ENCODE data around the gene IFIT3.
"Not testable (repeated sequence)": the region's sequence is repeated elsewhere in the genome, so short reads cannot be mapped to it uniquely, and the experiment has no call there.

The IFIT3 gene, protein sequence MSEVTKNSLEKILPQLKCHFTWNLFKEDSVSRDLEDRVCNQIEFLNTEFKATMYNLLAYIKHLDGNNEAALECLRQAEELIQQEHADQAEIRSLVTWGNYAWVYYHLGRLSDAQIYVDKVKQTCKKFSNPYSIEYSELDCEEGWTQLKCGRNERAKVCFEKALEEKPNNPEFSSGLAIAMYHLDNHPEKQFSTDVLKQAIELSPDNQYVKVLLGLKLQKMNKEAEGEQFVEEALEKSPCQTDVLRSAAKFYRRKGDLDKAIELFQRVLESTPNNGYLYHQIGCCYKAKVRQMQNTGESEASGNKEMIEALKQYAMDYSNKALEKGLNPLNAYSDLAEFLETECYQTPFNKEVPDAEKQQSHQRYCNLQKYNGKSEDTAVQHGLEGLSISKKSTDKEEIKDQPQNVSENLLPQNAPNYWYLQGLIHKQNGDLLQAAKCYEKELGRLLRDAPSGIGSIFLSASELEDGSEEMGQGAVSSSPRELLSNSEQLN

DNA sequence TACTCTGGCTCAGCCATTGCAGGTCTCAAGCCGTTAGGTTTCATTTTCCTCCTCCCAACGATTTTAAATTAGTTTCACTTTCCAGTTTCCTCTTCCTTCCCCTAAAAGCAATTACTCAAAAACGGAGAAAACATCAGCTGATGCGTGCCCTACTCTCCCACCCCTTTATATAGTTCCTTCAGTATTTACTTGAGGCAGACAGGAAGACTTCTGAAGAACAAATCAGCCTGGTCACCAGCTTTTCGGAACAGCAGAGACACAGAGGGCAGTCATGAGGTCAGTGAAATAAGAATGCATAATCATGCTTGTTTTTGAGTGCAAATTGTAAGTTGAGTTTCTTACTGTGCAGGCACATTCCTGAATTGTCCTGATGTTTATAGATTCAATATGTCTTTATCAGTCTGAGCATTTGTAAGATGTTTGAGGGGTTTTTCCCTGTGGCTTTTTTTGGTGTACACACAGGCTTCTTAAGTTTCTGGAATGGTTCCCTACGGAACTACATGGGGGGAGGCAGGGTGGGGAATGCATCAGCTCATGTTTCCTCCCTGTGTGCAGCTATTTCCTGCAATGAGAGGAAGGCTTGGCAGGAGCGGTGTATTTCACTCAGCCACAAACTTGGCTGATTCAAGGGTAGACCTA lies at the start of gene IFIT3:
Gene IFIT3, plus strand, starts transcription at position 195 of the 639 bp plus-strand sequence. Its CDS starts 77 bp downstream, at position 272.
- DNase-seq (ENCODE audit: low spot score), result peak; percentile 57

DNA sequence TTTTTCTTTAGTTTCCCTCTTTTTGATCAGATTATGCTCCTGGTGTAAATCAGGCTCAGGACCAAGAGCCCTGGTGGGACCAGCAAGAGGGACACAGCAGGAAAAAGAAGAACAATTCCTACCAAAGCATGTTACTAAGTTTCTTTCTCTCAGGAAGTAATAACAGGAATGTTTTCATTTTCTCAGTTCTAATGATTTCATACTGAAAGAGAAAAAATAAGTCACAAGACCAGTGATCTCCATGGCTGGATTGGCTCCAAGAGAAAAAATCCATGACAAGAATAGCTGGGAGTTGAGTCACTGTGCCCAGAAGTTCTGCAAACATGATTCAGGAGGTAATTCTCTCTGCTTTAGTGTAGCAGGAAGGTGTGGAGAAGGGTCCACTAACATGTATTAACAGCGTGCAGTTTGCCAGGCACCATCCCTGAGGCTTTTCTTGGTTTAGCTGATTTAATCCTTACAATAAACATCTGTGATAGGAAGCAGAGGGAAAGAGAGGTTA lies 49.7 kb upstream of the IFIT3 start:
- DNase-seq (ENCODE audit: low spot score), result no peak

DNA sequence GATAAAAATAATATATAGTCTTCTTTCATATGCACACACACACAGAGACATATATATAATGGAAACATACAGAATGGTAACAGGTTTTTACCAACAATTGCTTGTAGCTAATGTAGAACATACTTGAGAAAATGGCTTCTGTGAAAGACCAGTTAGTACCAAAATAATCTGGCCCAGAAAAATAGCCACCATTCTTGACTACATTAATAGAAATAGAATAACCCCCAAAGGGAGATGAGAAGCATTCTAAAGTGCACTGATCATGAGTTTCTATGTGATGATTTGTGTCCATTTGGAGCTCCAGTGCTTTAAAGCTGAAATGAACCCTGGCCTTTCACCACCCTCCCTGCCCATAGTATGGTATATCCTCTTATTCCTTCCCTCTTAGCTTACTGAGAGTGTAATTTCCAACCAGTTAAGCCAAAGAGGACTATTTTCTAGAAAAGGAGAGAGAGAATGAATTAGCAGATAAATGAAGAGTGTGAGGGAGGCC lies 48.9 kb upstream of the IFIT3 start:
- DNase-seq (ENCODE audit: low spot score), result no peak

DNA sequence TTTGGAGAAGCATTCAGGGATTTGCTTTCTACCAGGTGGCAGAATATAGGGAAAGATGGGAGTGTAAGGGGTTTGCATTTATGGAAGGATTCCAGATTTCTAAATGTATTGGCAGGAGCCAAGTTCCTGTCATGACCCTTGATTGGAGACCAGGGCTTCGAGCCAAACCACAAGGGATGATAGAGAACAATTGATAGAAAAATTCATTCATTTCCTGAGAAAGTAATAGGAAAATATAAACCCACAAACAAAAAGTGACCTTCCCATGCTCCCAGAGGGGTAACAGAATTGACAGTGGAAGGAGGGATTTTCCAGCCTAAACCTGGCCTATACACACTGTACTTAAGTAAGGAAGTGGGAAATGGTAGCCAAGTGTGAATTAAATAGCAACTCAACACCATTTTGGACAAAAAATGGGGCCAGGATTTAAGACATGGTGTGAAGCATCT lies 48.4 kb upstream of the IFIT3 start:
- no peak for DNase-seq (ENCODE audit: low spot score)

DNA sequence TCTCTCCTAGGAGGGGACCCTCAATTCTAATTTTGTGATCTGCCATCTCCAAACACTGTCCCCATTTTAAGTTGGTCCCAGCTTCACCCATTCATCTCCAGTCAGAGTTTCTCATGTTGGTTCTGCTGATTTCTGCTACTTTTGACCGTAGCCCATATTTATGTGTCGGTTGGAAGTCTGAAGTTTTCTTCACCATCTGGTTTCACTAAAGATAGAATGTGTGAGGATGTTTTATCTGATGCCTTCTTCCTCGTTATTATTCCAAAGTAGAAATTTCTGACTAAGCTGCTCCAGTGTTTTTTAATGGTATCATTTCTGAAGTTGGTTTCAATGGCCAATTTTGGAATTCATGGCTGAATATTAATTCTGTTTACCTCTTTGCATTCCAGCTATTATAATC lies 47.3 kb upstream of the IFIT3 start:
- DNase-seq (ENCODE audit: low spot score), result no peak

DNA sequence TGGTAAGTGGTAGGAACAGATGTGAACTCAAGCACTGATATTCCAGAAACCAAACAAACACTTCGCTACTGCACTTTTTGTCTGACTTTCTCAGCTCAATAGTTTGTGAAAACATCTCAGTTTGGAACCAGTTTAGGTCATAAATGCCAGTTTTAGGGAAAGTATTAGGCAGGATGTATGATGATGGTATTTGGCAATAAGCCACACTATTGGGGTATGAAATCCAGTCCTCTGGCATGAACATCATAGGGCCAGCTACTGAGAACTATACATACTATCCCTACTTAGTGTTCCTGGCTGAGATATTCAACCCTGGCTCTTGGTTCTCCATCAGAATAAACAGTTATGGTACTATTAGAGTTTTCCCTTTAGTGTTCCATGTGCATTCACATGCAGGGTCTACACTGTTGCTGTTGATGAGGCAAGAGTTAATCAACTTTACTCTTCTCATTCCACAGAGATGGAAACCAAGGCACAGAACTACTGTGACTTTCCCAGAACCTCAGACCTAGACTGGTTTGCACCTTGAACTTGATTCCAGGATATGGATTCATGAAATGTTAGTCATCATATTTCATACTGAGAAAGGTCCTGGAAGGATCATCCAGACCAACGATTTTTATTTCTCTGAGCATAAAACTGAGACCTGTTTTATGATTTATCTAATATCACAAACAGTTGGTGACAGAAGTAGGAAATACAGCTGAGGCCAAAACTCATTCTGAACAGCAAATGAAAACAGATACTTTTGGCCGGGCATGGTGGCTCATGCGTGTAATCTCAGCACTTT lies 46.0 kb upstream of the IFIT3 start:
- DNase-seq (ENCODE audit: low spot score), result no peak

DNA sequence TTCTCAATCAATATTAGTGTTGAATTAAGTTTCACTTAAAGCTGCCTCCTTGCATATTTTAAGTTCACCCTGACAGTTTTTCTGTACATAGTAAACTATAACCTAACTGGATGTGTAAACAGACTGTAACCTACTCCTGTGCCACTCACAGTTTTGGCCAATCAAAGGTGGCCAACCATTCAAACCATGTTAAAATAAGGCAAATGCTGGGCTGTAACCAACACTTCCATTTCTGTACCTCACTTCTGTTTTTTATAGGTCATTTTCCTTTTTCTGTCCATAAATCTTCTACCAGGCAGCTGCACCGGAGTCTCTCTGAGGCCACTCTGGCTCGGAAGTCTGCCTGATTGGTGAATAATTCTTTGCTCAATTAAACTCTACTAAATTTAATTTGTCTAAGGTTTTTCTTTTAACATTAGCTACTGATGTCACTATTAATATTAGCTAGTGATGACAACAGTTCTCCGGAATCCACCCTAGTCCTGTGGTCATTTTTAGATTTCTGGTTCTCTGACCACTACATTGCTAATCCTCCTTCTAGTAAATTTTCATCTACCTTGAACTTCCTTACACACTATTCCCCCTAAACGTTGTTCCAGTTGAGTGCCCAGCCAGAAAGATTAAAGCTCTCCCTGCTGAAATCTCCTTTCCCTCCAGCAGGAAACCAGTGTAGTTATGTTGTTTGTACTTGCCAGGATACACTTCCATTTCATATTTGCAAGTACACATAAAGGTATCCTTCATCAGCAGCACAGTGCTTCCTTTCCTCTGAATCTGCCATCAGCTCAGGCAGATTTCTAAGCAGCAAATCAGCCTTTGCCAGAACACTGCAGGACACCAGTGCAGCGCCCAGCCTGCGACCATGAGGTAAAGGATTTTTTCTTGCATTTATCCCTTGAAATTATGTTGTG lies 44.5 kb upstream of the IFIT3 start:
- no peak for DNase-seq (ENCODE audit: low spot score)

DNA sequence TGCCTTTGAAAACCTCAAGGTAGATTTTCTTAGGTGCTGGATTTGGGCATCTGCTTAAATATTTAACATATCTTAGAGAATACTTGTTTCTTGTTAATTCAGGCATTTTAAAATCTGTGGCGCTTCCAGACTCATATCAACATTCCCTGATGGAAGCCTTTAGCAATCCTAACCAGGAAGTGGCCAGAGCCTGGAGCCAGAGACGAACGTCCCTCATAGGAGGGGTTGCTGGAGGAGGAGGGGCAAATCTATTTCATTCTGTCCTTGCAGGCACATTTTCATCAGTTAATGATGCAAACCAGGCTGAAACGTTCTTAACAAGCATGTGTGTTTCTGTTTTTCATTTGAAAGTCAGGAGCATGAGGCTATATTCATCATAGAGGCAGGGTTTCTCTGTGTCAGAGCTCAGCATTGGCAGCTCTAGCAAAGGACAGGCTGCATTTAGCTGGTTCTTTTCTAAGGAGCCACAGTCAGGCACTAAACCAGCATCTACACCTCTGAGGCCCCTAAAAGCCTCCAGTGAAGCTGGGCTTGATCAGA lies 43.8 kb upstream of the IFIT3 start:
- DNase-seq (ENCODE audit: low spot score), result no peak

DNA sequence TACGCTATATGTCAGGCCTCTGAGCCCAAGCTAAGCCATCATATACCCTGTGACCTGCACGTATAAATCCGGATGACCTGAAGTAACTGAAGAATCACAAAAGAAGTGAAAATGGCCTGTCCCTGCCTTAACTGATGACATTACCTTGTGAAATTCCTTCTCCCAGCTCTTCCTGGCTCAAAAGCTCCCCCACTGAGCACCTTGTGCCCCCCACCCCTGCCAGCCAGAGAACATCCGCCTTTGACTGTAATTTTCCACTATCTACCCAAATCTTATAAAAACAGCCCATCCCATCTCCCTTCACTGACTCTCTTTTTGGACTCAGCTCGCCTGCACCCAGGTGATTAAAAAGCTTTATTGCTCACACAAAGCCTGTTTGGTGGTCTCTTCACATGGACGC lies 43.1 kb upstream of the IFIT3 start:
- not testable (repeated sequence) for DNase-seq (ENCODE audit: low spot score)

DNA sequence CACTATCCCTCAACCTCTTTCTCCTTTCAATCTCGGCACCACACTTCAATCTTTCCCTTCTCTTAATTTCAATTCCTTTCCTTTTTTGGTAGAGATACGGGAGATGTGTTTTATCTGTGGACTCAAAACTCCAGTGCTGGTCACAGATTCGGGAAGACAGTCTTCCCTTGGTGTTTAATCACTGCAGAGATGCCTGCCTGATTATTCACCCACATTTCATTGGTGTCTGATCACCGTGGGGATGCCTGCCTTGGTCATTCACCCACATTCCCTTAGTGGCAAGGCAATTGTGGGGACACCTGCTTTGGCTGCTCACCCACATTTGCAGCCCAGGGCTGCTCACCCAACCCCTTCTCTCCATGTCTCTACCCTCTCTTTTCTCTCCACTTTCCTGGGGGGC lies 42.5 kb upstream of the IFIT3 start:
- DNase-seq (ENCODE audit: low spot score), result not testable (repeated sequence)

DNA sequence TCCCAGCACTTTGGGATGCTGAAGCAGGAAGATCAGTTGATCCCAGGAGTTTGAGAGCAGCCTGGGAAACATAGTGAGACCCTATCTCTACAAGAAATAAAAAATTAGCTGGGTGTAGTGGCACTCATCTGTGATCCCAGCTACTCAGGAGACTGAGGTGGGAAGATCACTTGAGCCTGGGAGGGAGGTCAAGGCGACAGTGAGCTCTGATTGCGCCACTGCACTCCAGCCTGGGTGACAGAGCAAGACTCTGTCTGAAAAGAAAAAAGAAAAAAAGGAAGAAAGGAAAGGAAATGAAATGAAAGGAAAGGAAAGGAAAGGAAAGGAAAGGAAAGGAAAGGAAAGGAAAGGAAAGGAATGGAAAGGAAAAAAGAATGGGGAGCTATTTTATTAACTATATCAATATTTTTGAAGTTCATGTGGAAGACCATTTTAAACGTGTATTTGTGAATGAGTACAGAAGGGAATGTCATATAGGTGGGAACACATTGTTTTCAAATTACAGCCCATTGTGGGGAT lies 33.0 kb upstream of the IFIT3 start:
- DNase-seq (ENCODE audit: low spot score), result no peak

DNA sequence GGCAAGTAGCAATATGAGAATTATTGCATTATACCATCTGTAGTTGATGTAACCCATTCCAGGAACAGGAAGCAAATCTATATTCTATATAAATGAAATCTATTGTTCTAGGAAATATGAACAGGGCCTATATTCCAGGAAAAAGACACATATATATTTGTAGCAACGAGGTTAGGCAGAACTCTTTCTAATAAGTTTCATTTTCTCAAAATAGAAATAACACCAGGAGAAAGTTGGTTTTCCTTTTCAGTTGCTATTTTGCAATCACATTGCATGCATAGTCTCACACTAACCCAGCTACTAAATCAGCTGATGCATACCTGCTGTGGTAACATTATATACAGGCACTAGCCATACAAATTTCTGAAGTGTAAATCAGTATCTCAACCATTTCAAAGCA lies 32.2 kb upstream of the IFIT3 start:
- no peak for DNase-seq (ENCODE audit: low spot score)

DNA sequence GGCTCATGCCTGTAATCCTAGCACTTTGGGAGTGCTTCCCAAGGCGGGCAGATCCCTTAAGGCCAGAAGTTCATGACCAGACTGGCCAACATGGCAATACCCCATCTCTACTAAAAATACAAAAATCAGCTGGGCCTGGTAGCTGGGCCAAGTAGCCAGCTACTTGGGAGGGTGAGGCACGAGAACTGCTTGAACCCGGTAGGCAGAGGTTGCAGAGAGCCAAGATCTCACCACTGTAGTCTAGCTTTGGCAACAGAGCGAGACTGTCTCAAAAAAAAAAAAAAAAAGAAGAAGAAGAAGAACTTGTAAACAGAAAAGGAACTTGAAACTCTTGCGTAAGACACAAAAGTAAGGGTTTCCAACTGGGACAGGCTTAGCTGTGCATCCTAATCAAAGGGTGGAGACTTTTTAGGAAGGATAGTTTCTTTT lies 31.6 kb upstream of the IFIT3 start:
- peak; percentile 46 for DNase-seq (ENCODE audit: low spot score)

DNA sequence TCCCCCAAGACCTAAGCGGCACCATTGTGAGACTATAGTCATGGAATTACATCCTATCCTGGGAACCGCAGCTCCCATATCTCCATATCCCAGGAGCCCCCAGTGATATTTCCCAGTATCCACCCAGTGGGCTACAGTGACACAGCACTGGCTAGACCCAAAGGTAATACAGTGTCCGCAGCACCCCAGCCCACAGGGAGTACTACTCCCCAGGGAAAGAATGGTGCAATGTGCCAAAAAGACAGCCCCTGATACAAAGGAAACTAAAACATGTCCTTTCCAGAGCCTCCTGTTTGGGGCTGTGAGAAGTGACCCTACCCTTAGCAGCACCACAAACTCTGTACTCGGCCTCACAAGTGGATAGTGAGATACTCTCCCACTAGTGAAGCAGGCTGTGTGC lies 30.4 kb upstream of the IFIT3 start:
- DNase-seq (ENCODE audit: low spot score), result no peak

DNA sequence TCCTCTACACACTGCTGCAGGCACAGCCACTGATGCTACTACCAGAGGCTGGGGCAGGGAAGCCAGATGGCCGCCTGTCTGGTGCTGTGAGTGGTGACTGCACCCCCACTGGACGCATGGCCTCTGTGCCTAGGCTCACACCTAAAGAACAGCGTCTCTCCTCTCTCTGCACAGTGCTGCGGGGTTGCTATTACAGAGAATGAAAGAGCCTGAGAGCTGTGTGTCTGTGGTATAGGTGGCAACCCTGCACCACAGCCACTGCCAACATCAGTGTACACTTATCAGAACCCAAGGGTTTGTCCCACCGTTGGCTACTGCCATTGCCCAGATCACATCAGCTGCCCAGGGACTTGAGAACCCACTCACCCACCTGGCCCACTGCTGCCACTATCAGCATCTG lies 30.0 kb upstream of the IFIT3 start:
- no peak for DNase-seq (ENCODE audit: low spot score)

DNA sequence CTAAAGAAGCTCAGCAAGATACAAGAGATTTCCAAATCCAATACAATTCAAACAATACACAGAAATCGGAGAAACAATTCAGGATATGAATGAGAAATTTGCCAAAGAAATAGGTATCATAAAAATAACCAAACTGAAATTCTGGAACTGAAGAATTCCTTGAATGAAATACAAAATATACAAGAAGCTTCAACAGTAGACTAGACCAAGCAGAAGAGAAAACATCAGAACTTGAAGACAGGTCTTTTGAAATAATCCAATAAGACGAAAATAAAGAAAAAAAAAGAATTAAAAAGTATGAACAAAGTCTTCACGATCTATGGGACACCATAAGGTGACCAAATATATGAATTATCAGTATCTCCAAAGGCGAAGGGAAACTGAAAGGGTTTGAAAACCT lies 28.8 kb upstream of the IFIT3 start:
- DNase-seq (ENCODE audit: low spot score), result no peak

DNA sequence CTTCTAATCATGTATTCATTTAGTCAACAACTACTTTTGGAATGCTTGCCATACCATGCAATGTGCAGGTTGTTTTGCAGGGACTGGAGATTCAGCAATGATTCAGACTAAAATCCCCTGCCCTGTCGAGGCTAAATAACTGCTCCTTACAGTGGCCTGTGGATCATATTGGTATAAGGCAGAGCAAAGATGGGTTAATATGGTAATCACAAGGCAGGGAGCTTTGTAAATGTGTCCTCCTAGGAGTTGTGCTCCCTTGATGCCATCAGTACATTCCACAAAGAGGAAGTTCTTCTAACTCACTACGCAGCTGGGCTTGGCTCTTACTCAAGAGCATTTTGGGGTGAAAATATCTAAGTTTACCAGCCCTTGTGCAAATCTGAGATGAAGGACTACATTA lies 26.6 kb upstream of the IFIT3 start:
- DNase-seq (ENCODE audit: low spot score), result peak; percentile 60

DNA sequence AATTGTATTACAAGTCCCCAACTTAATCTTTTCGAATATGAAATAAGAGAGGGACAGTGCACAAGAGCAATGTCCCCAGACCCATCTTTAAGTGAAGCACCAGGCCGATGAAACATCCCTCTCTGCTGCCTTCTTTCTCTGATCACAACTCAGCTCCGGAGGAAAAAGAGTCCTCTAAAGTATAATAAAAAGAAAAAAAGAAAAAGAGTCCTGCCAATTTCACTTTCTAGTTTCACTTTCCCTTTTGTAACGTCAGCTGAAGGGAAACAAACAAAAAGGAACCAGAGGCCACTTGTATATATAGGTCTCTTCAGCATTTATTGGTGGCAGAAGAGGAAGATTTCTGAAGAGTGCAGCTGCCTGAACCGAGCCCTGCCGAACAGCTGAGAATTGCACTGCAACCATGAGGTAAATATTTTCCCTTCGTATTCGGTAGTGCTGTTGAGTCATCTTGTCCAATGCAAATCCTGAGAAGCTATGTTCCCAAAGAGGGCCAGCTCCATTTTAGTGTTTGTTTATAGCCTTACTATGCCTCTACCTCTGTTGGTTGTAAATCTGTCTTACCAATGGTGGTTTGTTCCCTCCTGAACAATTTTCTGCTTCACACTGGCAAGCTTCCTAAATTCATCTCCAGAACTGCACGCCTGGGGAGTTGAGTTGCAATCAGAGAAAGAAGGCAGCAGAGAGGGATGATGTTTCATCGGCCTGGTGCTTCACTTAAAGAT lies 25.9 kb upstream of the IFIT3 start, which contains the start of gene IFIT2:
Gene IFIT2, plus strand, starts transcription at position 326 of the 725 bp plus-strand sequence. Its CDS starts 78 bp downstream, at position 404.
- peak; percentile 86 for DNase-seq (ENCODE audit: low spot score)

DNA sequence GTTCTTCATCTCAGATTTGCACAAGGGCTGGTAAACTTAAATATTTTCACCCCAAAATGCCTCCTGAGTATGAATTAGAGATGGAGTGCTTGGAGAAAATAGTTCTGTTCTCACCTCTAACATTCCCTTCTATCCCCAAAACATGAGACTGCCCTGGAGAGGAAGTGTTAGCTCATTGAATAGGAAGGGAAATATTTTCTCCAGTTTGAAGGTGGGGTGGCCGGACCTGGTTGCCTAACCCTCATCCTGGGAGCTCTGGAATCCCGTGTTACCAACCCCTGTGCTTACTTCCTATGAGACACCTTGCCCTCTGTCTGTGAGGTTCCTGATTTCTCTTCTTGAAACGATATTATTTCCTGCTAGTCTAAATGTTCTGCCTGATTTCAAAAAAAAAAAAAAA lies 25.2 kb upstream of the IFIT3 start:
- DNase-seq (ENCODE audit: low spot score), result peak; percentile 6

DNA sequence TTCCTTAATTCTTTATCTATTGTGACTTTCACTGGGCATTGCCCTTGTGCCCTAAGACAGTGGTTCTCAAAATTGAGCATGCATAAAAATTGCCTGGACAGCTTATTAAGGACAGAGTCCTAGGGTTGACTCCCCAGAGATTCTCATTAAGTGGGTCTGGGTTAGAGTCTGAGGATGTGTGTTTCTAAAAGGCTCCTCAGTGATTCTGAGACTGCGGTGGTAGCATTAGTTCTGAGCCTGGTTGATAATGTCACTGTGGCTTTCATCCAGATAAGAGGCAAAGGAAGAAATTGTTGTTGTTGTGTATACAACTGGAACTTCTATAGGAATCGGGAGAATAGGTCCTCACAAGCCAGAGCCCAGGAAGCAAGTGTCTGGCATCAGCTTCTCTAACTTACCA lies 24.6 kb upstream of the IFIT3 start:
- no peak for DNase-seq (ENCODE audit: low spot score)

Data from NAMALWA (cell line).